HepG2 (cell line): Measurements from ENCODE around the gene SRRM1. TPM values are rescaled to one million over a fixed set of nuclear protein-coding genes. Genes with fewer than 3 reads are reported as not detected.

Experiments used
- ATAC-seq: fragments of 200-7000 bp; cut with Tn5 transposase; 3 replicates; pipeline ENCODE4 v1.9.1; 2020; ENCODE audit warnings: mild to moderate bottlenecking, moderate library complexity
- BruUV-seq: library from RNA; stranded (reverse); fragments of 400-500 nt; replicated peaks from 2 replicates; lab custom pipeline; 2021; lab: Mats Ljungman, UMichigan
- CTCF ChIA-PET: fragments of 300-600 bp; formaldehyde crosslinking; extraction: SDS; loops from one replicate; lab custom pipeline; 2021; ENCODE audit warnings: low total read pairs, inconsistent platforms, low intra/inter-chr PET ratio; lab: Yijun Ruan, JAX
- POLR2A ChIA-PET: fragments of 350-600 bp; sonication (Branson Sonifier 250); formaldehyde crosslinking; loops from one replicate; lab custom pipeline; 2020; ENCODE audit warnings: antibody characterized with exemption, inconsistent platforms; lab: Yijun Ruan, JAX
- DNase-seq: peaks from one replicate; pipeline ENCODE4 v3.0.0-alpha.2; 2015; ENCODE audit warnings: low spot score
- FAIRE-seq: peaks from 3 replicates; lab custom pipeline; 2011; peaks lifted over from hg19 to GRCh38; lab: Jason Lieb, UNC
- H2AFZ ChIP-seq: one replicate; pipeline ENCODE4 v1.6.1; 2011; ENCODE audit warnings: low read length, inconsistent platforms
- H3K27ac ChIP-seq: fragments of 300-600 bp; 3 replicates; pipeline ENCODE4 v1.8.0; 2011; ENCODE audit warnings: mixed run types, mild to moderate bottlenecking, mixed read lengths, low read length, inconsistent platforms; ENCODE audit not compliant: insufficient read depth; ENCODE audit errors: extremely low read length
- H3K27me3 ChIP-seq, 2 experiments: fragments of 200-600 bp in 1 of 2; 2 replicates in 1 of 2; 3 replicates in 1 of 2; pipeline versions ENCODE4 v1.6.0 to v1.8.0; 2011; ENCODE audit warnings: low read length in 2 of 2, mild to moderate bottlenecking in 2 of 2, moderate library complexity in 2 of 2, inconsistent platforms in 1 of 2; ENCODE audit not compliant: insufficient read depth in 2 of 2, control insufficient read depth in 1 of 2
- H3K36me3 ChIP-seq, 2 experiments: fragments of 200-600 bp in 1 of 2; replicated peaks in 1 of 2; 2 replicates in 1 of 2; 3 replicates in 1 of 2; pipeline versions ENCODE4 v1.5.1 to v1.8.0; 2011; ENCODE audit warnings: low read length in 2 of 2, inconsistent platforms in 1 of 2; ENCODE audit not compliant: insufficient read depth in 2 of 2, control insufficient read depth in 1 of 2
- H3K4me1 ChIP-seq: 2 replicates; pipeline ENCODE4 v1.5.1; 2012; ENCODE audit warnings: low read length, inconsistent platforms; ENCODE audit not compliant: insufficient read depth
- H3K4me2 ChIP-seq: 2 replicates; pipeline ENCODE4 v1.6.0; 2011; ENCODE audit warnings: low read depth, low read length, inconsistent platforms
- H3K4me3 ChIP-seq, 3 experiments: fragments of 200-600 bp in 1 of 3; sonication (generic), shearing (Covaris generic) in 1 of 3; replicated peaks in 1 of 3; 2 replicates each; pipeline ENCODE4 v1.5.1; 2011 to 2016; ENCODE audit warnings: low read length in 3 of 3, inconsistent platforms in 2 of 3, low read depth in 2 of 3, mild to moderate bottlenecking in 2 of 3, control low read depth in 1 of 3, mixed read lengths in 1 of 3; ENCODE audit not compliant: insufficient read depth in 1 of 3
- H3K79me2 ChIP-seq: one replicate; pipeline ENCODE4 v1.6.1; 2011; ENCODE audit warnings: low read length, inconsistent platforms; ENCODE audit not compliant: insufficient read depth
- H3K9ac ChIP-seq: 2 replicates; pipeline ENCODE4 v1.6.0; 2011; ENCODE audit warnings: mild to moderate bottlenecking, low read depth, low read length, inconsistent platforms; ENCODE audit not compliant: insufficient read depth
- H3K9me3 ChIP-seq: 2 replicates; pipeline ENCODE4 v1.5.1; 2012; ENCODE audit warnings: mild to moderate bottlenecking, low read length
- H4K20me1 ChIP-seq: 2 replicates; pipeline ENCODE4 v1.6.0; 2011; ENCODE audit warnings: inconsistent platforms, mild to moderate bottlenecking, low read length, moderate library complexity; ENCODE audit not compliant: insufficient read depth
- HDAC1 ChIP-seq: sonication (generic); formaldehyde crosslinking; IDR thresholded peaks from 2 replicates; pipeline ENCODE4 v1.5.1; 2020; ENCODE audit warnings: mild to moderate bottlenecking, missing genetic modification reagents
- IRF9 ChIP-seq: sonication (generic); formaldehyde crosslinking; IDR thresholded peaks from 2 replicates; pipeline ENCODE4 v1.8.0; 2022; ENCODE audit warnings: missing genetic modification reagents, mild to moderate bottlenecking, borderline replicate concordance
- RELA ChIP-seq: sonication (generic); formaldehyde crosslinking; IDR thresholded peaks from 2 replicates; pipeline ENCODE4 v1.4.0; 2020; ENCODE audit warnings: missing genetic modification reagents
- TCF12 ChIP-seq, 2 experiments: fragments of 450-650 bp in 1 of 2; sonication (generic) in 1 of 2; formaldehyde crosslinking in 1 of 2; IDR thresholded peaks; 2 replicates each; pipeline versions ENCODE4 v1.6.1 to v1.8.0; 2017 to 2022; ENCODE audit warnings: antibody characterized with exemption in 1 of 2, mild to moderate bottlenecking in 1 of 2, missing genetic modification reagents in 1 of 2, moderate library complexity in 1 of 2
- TCF7L2 ChIP-seq: IDR thresholded peaks from 2 replicates; pipeline ENCODE4 v1.6.1; 2011; ENCODE audit warnings: mild to moderate bottlenecking, low read depth, low read length, moderate library complexity
- ZBTB1 ChIP-seq: sonication (generic); formaldehyde crosslinking; IDR thresholded peaks from 2 replicates; pipeline ENCODE4 v1.4.0; 2020; ENCODE audit warnings: missing genetic modification reagents, borderline replicate concordance
- ZBTB7A ChIP-seq: sonication (generic); formaldehyde crosslinking; IDR thresholded peaks from 2 replicates; pipeline ENCODE4 v1.8.0; 2022; ENCODE audit warnings: mild to moderate bottlenecking, missing genetic modification reagents
- ZNF143 ChIP-seq: sonication (generic); formaldehyde crosslinking; IDR thresholded peaks from 2 replicates; pipeline ENCODE4 v1.4.0; 2020; ENCODE audit warnings: missing genetic modification reagents
- ZNF558 ChIP-seq: sonication (generic); formaldehyde crosslinking; IDR thresholded peaks from 2 replicates; pipeline ENCODE4 v1.9.0; 2022; ENCODE audit warnings: mild to moderate bottlenecking, missing genetic modification reagents, borderline replicate concordance
- ZNF576 ChIP-seq: sonication (generic); formaldehyde crosslinking; IDR thresholded peaks from 2 replicates; pipeline ENCODE4 v1.4.0; 2020; ENCODE audit warnings: mild to moderate bottlenecking, missing genetic modification reagents
- ZNF709 ChIP-seq: sonication (generic); formaldehyde crosslinking; IDR thresholded peaks from 2 replicates; pipeline ENCODE4 v1.5.0; 2020; ENCODE audit warnings: mild to moderate bottlenecking, missing genetic modification reagents
- ZSCAN12 ChIP-seq: sonication (generic); formaldehyde crosslinking; IDR thresholded peaks from 2 replicates; pipeline ENCODE4 v1.9.0; 2021; ENCODE audit warnings: mild to moderate bottlenecking, missing genetic modification reagents
- WGBS: methylation state at CpG from one replicate; pipeline ENCODE4 v1.1.6; 2017; ENCODE audit warnings: low lambda C conversion rate; 5-methylcytosine and 5-hydroxymethylcytosine counted together
- in situ Hi-C: cut with HindIII; loops from 2 replicates; pipeline ENCODE4 v1.10.0; 2017; ENCODE audit warnings: low pct_unique_long_range_greater_than_20kb; ENCODE audit not compliant: extremely low pct_ligation_motif_present
- intact Hi-C: fragments of 100-400 bp; cut with micrococcal nuclease; formaldehyde crosslinking; loops from one replicate; pipeline ENCODE4 v1.10.0; 2022; ENCODE audit not compliant: unreplicated experiment
- polyA plus RNA-seq, 8 experiments: library from polyadenylated mRNA; depleted of rRNA in 3 of 8; stranded (reverse) in 7 of 8; unstranded in 1 of 8; fragments of >200 nt; fragmentation: Illumina TruSeq in 4 of 8; extraction: Trizol in 4 of 8; gene quantifications; 2 replicates each; pipeline versions ENCODE4 v1.2.1 to v1.2.3, GENCODE V29; 2011 to 2016; ENCODE audit warnings: low read depth in 4 of 8, missing spikeins in 1 of 8, mixed read lengths in 1 of 8; ENCODE audit not compliant: insufficient read depth in 1 of 8
- total RNA-seq, 5 experiments: library from RNA; depleted of rRNA; stranded (reverse); fragments of >200 nt; fragmentation: Illumina TruSeq; extraction: Trizol; gene quantifications; 2 replicates each; pipeline ENCODE4 v1.2.3, GENCODE V29; 2016; ENCODE audit warnings: low read depth in 1 of 5

SRRM1 gene
- total and polyA plus RNA-seq, 2 of the 13 experiments (the other 11 are each of a cell fraction or from before 2014, with no cell fraction given): 31.6 to 44.5 TPM

GRCh38 chr1:24659993-24660665 lies 17.0 kb downstream of the SRRM1 start:
- no peak for ATAC-seq
- H3K4me1 ChIP-seq: peaks cover 21% of the 10 kb centered on the region
- intact Hi-C loops (no loop called here), in situ Hi-C loops (no loop called here)
- no peak for FAIRE-seq
- WGBS: 85% methylated on average over 1 of the region's 1 CpG
- H3K9me3 ChIP-seq: no peaks in the 10 kb centered on the region
- peaks cover 30% of the 10 kb centered on the region for H3K79me2 ChIP-seq
- no peak overlapping the region for H3K4me2 ChIP-seq
- BruUV-seq: no TSS peak
- no peak overlapping the region for H3K9ac ChIP-seq
- H3K27ac ChIP-seq: no peak overlapping the region
- H3K27me3 ChIP-seq: no peaks in the 10 kb centered on the region
- H2AFZ ChIP-seq: no peak overlapping the region
- CTCF ChIA-PET: no interaction called here
- H3K36me3 ChIP-seq: peaks cover 29 to 91% of the 10 kb centered on the region in 2 experiments
- POLR2A ChIA-PET: no interaction called here
- H4K20me1 ChIP-seq: 0 out of 2 replicates have a peak, but pooled peaks cover 7% of the 10 kb centered on the region
- no peak for TF ChIP-seq TCF12 (IDR thresholded peaks at IDR 0.05)
- no peak for TF ChIP-seq TCF12 (CRISPR knock-in tag; IDR thresholded peaks at IDR 0.05)
- no peak for TF ChIP-seq HDAC1 (CRISPR knock-in tag)
- no peak for TF ChIP-seq ZBTB1 (CRISPR knock-in tag)
- no peak for TF ChIP-seq ZBTB7A (CRISPR knock-in tag)
- TF ChIP-seq ZSCAN12 (CRISPR knock-in tag): no peak
- TF ChIP-seq ZNF709: no peak
- TF ChIP-seq ZNF143 (CRISPR knock-in tag): no peak
- TF ChIP-seq TCF7L2: no peak
- no peak for TF ChIP-seq IRF9
- no peak for TF ChIP-seq RELA
- TF ChIP-seq ZNF558 (CRISPR knock-in tag): no peak
- no peak for TF ChIP-seq ZNF576 (CRISPR knock-in tag)
- H3K4me3 ChIP-seq: no peak overlapping the region
- no peak for DNase-seq
